ENCODE data around the gene FGF1. TPM values are rescaled to one million over a fixed set of nuclear protein-coding genes. Genes with fewer than 3 reads are reported as not detected.

The FGF1 gene
- total RNA-seq, 1 experiment from 2014 or later: 3.2 TPM

GRCh38 chr5:142722896-142723295, 37.0 kb upstream of the FGF1 start:
- Histone ChIP-seq H2BK120ac (ENCODE audit: low read depth, low read length, poor library complexity, severe bottlenecking) (no peak overlapping the region), H3K18ac (ENCODE audit: insufficient read length, low read depth, low read length) (no peak overlapping the region), H2AK5ac (ENCODE audit: insufficient read length, low read length) (no peak overlapping the region), H3K27me3 (ENCODE audit: insufficient read depth, low read length) (no peaks in the 10 kb centered on the region), H4K20me1 (ENCODE audit: control insufficient read depth, insufficient read depth, insufficient read length) (no peaks in the 10 kb centered on the region), H3K23me2 (ENCODE audit: insufficient read length, low read depth, low read length, poor library complexity, severe bottlenecking) (no peaks in the 10 kb centered on the region), H2BK15ac (ENCODE audit: low read depth, low read length) (no peak overlapping the region), H3K27ac (ENCODE audit: insufficient read length, low read depth, low read length) (no peak overlapping the region), H2AFZ (ENCODE audit: low read length) (no peak overlapping the region), H3K4me1 (ENCODE audit: insufficient read depth, low read length) (peaks cover 3% of the 10 kb centered on the region; the same call in 1 of the 2 replicates), H4K8ac (replicated peaks; ENCODE audit: insufficient read length, low read depth, low read length) (no peak overlapping the region), H3K79me1 (ENCODE audit: insufficient read depth, low read depth, low read length, poor library complexity, severe bottlenecking) (no peaks in the 10 kb centered on the region), H3K79me2 (ENCODE audit: insufficient read depth, low read length) (no peaks in the 10 kb centered on the region), H3K9ac (ENCODE audit: extremely low read depth, insufficient read length, low read length) (no peak overlapping the region), H3T11ph (ENCODE audit: low read length) (no peak overlapping the region), H3K14ac (ENCODE audit: insufficient read depth, low read length) (no peak overlapping the region), H2BK20ac (ENCODE audit: low read depth, low read length, poor library complexity, severe bottlenecking) (no peak overlapping the region), H2BK5ac (ENCODE audit: insufficient read length, low read length) (no peak overlapping the region), H3K9me3 (ENCODE audit: control insufficient read depth, low read depth, low read length) (no peaks in the 10 kb centered on the region), H2BK12ac (ENCODE audit: insufficient read length, low read depth, low read length) (no peak overlapping the region), H3K4me2 (ENCODE audit: insufficient read depth, insufficient read length, low read length) (no peak overlapping the region), H3K4ac (ENCODE audit: low read depth, low read length) (no peak overlapping the region), H4K91ac (ENCODE audit: insufficient read length, low read depth, low read length) (no peak overlapping the region), H3K23ac (ENCODE audit: insufficient read length, low read depth, low read length) (no peak overlapping the region), H4K5ac (ENCODE audit: insufficient read length, low read depth, low read length) (no peak overlapping the region), H3K56ac (ENCODE audit: insufficient read length, low read depth, low read length) (no peak overlapping the region)
- H3K36me3 Mint-ChIP-seq (ENCODE audit: insufficient read depth in 1 of 3, low read depth in 3 of 3): peaks cover 0 to 58% (median 5%) of the 10 kb centered on the region in 3 experiments; a peak in 3 of 7 replicates
- H3K4me1 Mint-ChIP-seq: peaks cover 22 to 27% of the 10 kb centered on the region in 2 experiments
- no peak for TF ChIP-seq CTCF (conservative IDR thresholded peaks at IDR 0.05)
- no peak overlapping the region for H3K4me3 Mint-ChIP-seq
- DNase-seq: no peak
- H3K27me3 Mint-ChIP-seq (ENCODE audit: low read depth): no peaks in the 10 kb centered on the region
- H3K27ac Mint-ChIP-seq: peak overlapping the region in 2 of 3 experiments; percentile 9 to 64; a peak in 2 of 7 replicates
- H3K9me3 Mint-ChIP-seq: no peaks in the 10 kb centered on the region
- WGBS (ENCODE audit: extremely low coverage, insufficient read length, low lambda C conversion rate): no CpG with 5 or more reads among the region's 4 CpGs
